Subcutaneous adipose tissue (tissue), 4 donors: ENCODE measurements around the gene KRTAP1-4. TPM values are rescaled to one million over a fixed set of nuclear protein-coding genes. Genes with fewer than 3 reads are reported as not detected.

Source experiments
- small RNA-seq: library from RNA; depleted of rRNA; stranded (forward); fragments of <200 nt; gene quantifications from one replicate; pipeline ENCODE3, GENCODE V24; 2016
- total RNA-seq, 4 donors: library from RNA; depleted of rRNA; stranded (reverse); fragments of >200 nt; gene quantifications; one replicate each; pipeline ENCODE4 v1.1.0, GENCODE V29; 2016
- TF ChIP-seq, protein P1 (sequence below): fragments of 450-650 bp; IDR thresholded peaks from one replicate; pipeline ENCODE4 v1.5.1; 2016; ENCODE audit warnings: low read depth, mild to moderate bottlenecking, control low read depth, antibody characterized with exemption, moderate library complexity

KRTAP1-4 gene
- total RNA-seq, 4 donors from 2014 or later, result not detected

DNA sequence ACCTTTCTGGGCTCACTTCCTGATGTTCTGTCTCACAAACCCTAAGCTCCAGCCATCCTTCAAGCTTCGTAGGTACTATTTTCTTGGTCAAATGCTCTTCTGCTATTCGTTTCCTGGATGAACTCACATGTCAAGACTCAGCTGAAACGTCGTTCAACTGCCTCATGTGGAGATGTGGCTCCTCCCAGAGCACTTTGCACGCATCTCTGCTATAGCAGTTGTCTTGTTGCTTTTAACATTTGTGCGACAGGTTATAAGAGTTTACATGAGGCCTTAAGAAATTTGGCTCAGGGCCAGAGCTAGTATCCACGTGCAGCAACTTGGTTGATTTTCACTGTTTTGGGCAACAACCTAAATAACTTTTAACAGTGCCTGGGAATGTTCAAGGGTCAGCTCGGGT lies 43.1 kb downstream of the KRTAP1-4 start:
- TF ChIP-seq, protein P1, sequence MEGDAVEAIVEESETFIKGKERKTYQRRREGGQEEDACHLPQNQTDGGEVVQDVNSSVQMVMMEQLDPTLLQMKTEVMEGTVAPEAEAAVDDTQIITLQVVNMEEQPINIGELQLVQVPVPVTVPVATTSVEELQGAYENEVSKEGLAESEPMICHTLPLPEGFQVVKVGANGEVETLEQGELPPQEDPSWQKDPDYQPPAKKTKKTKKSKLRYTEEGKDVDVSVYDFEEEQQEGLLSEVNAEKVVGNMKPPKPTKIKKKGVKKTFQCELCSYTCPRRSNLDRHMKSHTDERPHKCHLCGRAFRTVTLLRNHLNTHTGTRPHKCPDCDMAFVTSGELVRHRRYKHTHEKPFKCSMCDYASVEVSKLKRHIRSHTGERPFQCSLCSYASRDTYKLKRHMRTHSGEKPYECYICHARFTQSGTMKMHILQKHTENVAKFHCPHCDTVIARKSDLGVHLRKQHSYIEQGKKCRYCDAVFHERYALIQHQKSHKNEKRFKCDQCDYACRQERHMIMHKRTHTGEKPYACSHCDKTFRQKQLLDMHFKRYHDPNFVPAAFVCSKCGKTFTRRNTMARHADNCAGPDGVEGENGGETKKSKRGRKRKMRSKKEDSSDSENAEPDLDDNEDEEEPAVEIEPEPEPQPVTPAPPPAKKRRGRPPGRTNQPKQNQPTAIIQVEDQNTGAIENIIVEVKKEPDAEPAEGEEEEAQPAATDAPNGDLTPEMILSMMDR, result no peak

DNA sequence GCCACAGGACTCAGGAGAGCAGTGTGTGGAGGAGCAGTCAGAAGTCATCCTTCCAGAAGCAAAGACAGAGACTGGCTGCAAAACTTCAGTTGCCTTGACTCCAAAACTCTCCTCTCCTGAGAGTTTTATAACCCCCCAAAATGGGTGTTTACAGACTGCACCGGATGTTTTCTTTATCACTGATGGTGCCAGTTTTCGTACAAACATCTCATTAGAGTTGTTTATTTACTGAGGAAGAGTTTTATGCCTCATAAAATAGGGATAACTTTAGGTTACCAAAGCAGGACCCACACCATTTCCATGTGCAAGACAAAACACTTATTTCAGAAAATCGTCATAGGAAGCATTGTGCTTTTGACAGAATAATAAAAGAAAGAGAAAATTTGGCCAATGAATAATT lies 45.8 kb downstream of the KRTAP1-4 start, which contains the start of gene KRT40:
KRT40 (minus strand) TSS at position 101 of the 400 bp plus-strand sequence; CDS start at position 48, 53 bp downstream.
- TF ChIP-seq, protein P1, result no peak

DNA sequence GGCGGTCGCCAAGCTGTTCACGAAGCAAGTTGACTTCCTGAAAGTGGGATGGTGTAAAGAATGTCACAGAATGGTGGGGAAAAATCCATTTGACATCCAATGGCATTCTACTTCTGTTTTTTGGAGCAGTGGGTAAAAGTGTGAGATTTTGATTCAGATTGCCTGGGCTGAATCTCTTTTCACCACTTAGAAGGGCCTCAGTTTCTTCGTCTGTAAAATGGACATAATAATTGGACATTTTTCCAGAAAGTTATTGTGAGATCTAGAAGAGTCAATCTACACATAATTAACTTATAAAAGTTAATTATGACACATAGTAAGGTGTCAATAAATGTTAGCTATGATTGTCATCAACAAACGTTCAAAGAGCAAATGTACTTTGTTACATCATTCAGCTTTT lies 48.9 kb downstream of the KRTAP1-4 start:
- TF ChIP-seq, protein P1, result no peak

DNA sequence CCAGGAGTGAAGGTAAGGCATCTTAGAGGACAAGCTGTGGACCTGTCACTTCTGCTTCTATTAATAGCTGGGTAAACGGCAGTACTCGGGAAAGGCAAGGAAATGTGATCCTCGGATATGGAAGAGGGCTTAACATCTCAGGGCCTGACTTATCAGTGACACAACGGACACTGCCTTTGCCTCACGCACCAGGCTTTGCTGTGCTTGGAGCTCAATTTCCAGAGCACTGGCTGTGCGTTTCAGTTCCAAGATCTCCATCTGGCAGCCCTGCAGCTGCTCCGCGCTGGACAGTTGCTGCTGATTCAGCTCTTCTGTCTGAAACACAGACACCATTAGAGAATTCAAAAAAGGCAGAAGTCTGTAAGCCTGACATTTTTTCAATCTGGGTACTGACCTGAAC lies 49.4 kb downstream of the KRTAP1-4 start:
- TF ChIP-seq, protein P1, result no peak

DNA sequence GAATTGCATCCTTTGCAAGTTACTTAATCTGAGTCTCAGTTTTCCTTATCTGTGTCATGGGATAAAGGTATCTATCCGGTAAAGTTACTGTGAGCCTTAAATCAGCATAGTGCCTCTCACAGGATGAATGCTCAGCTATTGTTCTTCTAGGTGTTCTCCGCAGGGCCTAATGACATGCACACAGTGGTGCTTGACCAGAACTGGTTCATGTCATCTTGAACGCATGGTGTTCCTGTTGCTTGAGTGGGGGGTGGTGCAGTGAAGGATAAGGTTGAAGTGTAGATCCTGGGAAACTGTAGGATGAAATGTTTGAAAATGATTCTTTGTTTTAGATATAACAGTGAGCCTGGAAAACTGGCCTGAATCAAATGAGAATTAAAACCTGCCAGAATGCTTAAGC lies 49.9 kb downstream of the KRTAP1-4 start:
- TF ChIP-seq, protein P1, result no peak

Small RNA genes lying within 50 kb of the gene (small RNA-seq; reads per million reads assigned to genes)
- gene KRTAP3-4P, result not detected

Other genes with a start within 250 kb of the KRTAP1-4 start
- not detected for gene KRT27, start 247.6 kb downstream of the KRTAP1-4 start, total RNA-seq
- gene KRT28, start 230.2 kb downstream of the KRTAP1-4 start, total RNA-seq, result not detected
- 10 to 100 TPM in 1 of 4 donors, 1 to 10 TPM in 3; 4.8 to 14.0 (median 7.4) TPM for gene KRT10, start 207.6 kb downstream of the KRTAP1-4 start, total RNA-seq
- 1 to 10 TPM in 1 of 4 donors, not detected in 3; 1.2 TPM for gene KRT12, start 163.0 kb downstream of the KRTAP1-4 start, total RNA-seq
- not detected for gene KRT20, start 145.0 kb downstream of the KRTAP1-4 start, total RNA-seq
- gene KRT23, start 92.5 kb downstream of the KRTAP1-4 start, total RNA-seq, result not detected
- not detected for gene KRT39, start 63.2 kb downstream of the KRTAP1-4 start, total RNA-seq
- not detected for gene KRT40, start 45.9 kb downstream of the KRTAP1-4 start, total RNA-seq
- gene KRTAP3-3, start 36.0 kb downstream of the KRTAP1-4 start, total RNA-seq, result not detected
- gene KRTAP3-2, start 30.3 kb downstream of the KRTAP1-4 start, total RNA-seq, result not detected
- gene KRTAP3-1, start 21.1 kb downstream of the KRTAP1-4 start, total RNA-seq, result not detected
- gene KRTAP1-5, start 3.0 kb downstream of the KRTAP1-4 start, total RNA-seq, result not detected
- gene KRTAP1-3, start 4.7 kb upstream of the KRTAP1-4 start, total RNA-seq, result not detected
- gene KRTAP1-1, start 11.3 kb upstream of the KRTAP1-4 start, total RNA-seq, result not detected
- not detected for gene KRTAP2-1, start 17.1 kb upstream of the KRTAP1-4 start, total RNA-seq
- gene KRTAP2-2, start 25.0 kb upstream of the KRTAP1-4 start, total RNA-seq, result not detected
- gene KRTAP2-3, start 29.9 kb upstream of the KRTAP1-4 start, total RNA-seq, result not detected
- gene KRTAP2-4, start 35.7 kb upstream of the KRTAP1-4 start, total RNA-seq, result not detected
- not detected for gene KRTAP4-7, start 54.0 kb upstream of the KRTAP1-4 start, total RNA-seq
- gene KRTAP4-8, start 67.9 kb upstream of the KRTAP1-4 start, total RNA-seq, result not detected
- gene KRTAP4-16, start 72.0 kb upstream of the KRTAP1-4 start, total RNA-seq, result not detected
- gene KRTAP4-9, start 75.2 kb upstream of the KRTAP1-4 start, total RNA-seq, result not detected
- gene KRTAP4-11, start 88.2 kb upstream of the KRTAP1-4 start, total RNA-seq, result not detected
- not detected for gene KRTAP4-12, start 94.0 kb upstream of the KRTAP1-4 start, total RNA-seq
- not detected for gene KRTAP4-6, start 110.3 kb upstream of the KRTAP1-4 start, total RNA-seq
- gene KRTAP4-5, start 119.6 kb upstream of the KRTAP1-4 start, total RNA-seq, result not detected
- not detected for gene KRTAP4-4, start 130.6 kb upstream of the KRTAP1-4 start, total RNA-seq
- gene KRTAP4-3, start 138.0 kb upstream of the KRTAP1-4 start, total RNA-seq, result not detected
- gene KRTAP4-2, start 148.0 kb upstream of the KRTAP1-4 start, total RNA-seq, result not detected
- gene KRTAP4-1, start 154.7 kb upstream of the KRTAP1-4 start, total RNA-seq, result not detected
- gene KRTAP9-1, start 159.7 kb upstream of the KRTAP1-4 start, total RNA-seq, result not detected
- not detected for gene KRTAP9-2, start 196.5 kb upstream of the KRTAP1-4 start, total RNA-seq
- gene KRTAP9-3, start 202.3 kb upstream of the KRTAP1-4 start, total RNA-seq, result not detected
- not detected for gene KRTAP9-8, start 207.8 kb upstream of the KRTAP1-4 start, total RNA-seq
- gene KRTAP9-4, start 219.5 kb upstream of the KRTAP1-4 start, total RNA-seq, result not detected
- not detected for gene KRTAP9-9, start 225.2 kb upstream of the KRTAP1-4 start, total RNA-seq
- not detected for gene KRTAP9-6, start 235.2 kb upstream of the KRTAP1-4 start, total RNA-seq
- not detected for gene KRTAP9-7, start 245.5 kb upstream of the KRTAP1-4 start, total RNA-seq